SH-SY5Y (cell line): ENCODE measurements around the gene WIF1.

Experiments used
- GATA2 ChIP-seq: IDR thresholded peaks from 2 replicates; pipeline ENCODE4 v1.6.1; 2011; ENCODE audit warnings: mild to moderate bottlenecking, low read depth, low read length
- GATA3 ChIP-seq: IDR thresholded peaks from 2 replicates; pipeline ENCODE4 v1.6.1; 2011; ENCODE audit warnings: low read depth, mild to moderate bottlenecking, low read length, moderate library complexity

DNA sequence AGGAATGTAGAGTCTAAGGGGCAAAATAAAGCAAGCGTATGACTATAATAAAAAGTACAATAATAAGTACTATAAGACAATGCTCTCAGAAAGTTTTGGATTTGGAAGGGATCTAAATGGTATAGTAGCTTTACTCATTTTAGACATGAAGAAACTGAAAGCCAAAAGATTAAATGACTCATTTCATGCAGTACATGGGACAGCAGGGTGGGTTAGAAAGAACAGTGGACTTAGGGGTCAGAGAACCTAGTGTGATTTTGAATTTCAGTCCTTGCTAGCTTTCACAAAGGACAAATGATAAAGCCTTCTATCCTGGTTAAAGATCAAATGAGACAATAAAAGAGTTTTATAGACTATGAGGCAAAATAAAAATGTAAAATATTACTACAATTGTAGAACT, 41.5 kb upstream of the WIF1 start:
- TF ChIP-seq GATA2 = no peak
- no peak for TF ChIP-seq GATA3
